Measurements from ENCODE around the gene MYOG.

DNA sequence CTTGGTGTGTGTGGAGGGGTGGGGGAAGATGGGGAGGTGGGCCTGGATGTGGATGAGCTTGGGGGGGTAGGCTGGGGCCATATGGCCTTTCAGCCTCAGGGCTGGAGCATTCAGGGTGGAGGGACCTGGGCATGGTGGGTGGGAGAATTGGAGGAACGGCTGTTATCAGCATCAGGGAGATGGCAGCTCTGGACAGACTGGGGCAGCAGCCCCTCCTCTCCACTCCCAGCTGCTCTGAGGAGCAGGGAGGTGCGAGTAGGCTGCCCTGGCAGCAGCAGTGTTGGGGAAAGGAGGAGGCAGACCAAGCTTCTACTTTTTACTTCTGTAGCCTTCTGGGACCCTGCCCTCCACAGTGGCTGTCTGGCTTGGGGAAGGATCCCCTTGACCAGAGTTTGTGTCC, 49.3 kb downstream of the MYOG start:
- TF ChIP-seq POLR2A (IDR thresholded peaks at IDR 0.05; ENCODE audit: low read length), result no peak
- TF ChIP-seq GATA1 (IDR thresholded peaks at IDR 0.05; ENCODE audit: low read depth, low read length), result no peak
